Cardiac septum (tissue), 1 donor: ENCODE measurements around the gene GZMA. TPM values are rescaled to one million over a fixed set of nuclear protein-coding genes. Genes with fewer than 3 reads are reported as not detected.

Source experiments
- total RNA-seq: library from RNA; stranded (reverse); fragmentation: NEBNext Ultra II Directional; extraction: Animal tissue kit (Norgen Biotek cat#: 25700); gene quantifications from one replicate; pipeline ENCODE4 v1.2.1, GENCODE V29; 2021
- donor health status: DM: no; HTN: no; CAD: no.

Gene GZMA
- total RNA-seq, 1 donor from 2014 or later: 0.65 TPM

Other genes starting within 250 kb of the GZMA start
- 0.81 TPM for gene ESM1, start 117.1 kb upstream of the GZMA start, total RNA-seq
- gene GZMK, start 78.4 kb upstream of the GZMA start, total RNA-seq: 0.40 TPM
- 7.4 TPM for gene GPX8, start 57.5 kb downstream of the GZMA start, total RNA-seq
- not detected for gene CDC20B, start 70.5 kb downstream of the GZMA start, total RNA-seq
- not detected for gene MCIDAS, start 124.7 kb downstream of the GZMA start, total RNA-seq
- gene CCNO, start 131.0 kb downstream of the GZMA start, total RNA-seq: 0.22 TPM
- 18.0 TPM for gene DHX29, start 205.0 kb downstream of the GZMA start, total RNA-seq
- 52.4 TPM for gene MTREX, start 205.3 kb downstream of the GZMA start, total RNA-seq